ENCODE data around the gene GPT2.

The GPT2 gene

GRCh38 chr16:46948548-46949166 lies 64.5 kb downstream of the GPT2 start:
- Histone ChIP-seq H3K4me3 (no peak overlapping the region), H3K27ac (no peak overlapping the region), H3K36me3 (no peaks in the 10 kb centered on the region), H3K27me3 (no peaks in the 10 kb centered on the region), H3K4me1 (no peaks in the 10 kb centered on the region), H3K9me3 (no peaks in the 10 kb centered on the region)
- TF ChIP-seq CTCF (IDR thresholded peaks at IDR 0.05) = no peak
- intact Hi-C loops (cut with DNase I; ENCODE audit: low total_unique reads) = no loop called here
- DNase-seq = no peak

- TF ChIP-seq CTCF (IDR thresholded peaks at IDR 0.05) = no peak
- Histone ChIP-seq H3K4me3 (no peak overlapping the region), H3K27me3 (no peaks in the 10 kb centered on the region), H3K4me1 (no peaks in the 10 kb centered on the region), H3K9me3 (no peaks in the 10 kb centered on the region), H3K36me3 (peaks cover 4 to 5% (median 5%) of the 10 kb centered on the region in 3 donors), H3K27ac (no peak overlapping the region)
- intact Hi-C loops (cut with DNase I; ENCODE audit: low total_unique reads) = no loop called here
- DNase-seq = no peak
Observed at GRCh38 chr16:46949241-46949892, 65.2 kb downstream of the GPT2 start.

DNA sequence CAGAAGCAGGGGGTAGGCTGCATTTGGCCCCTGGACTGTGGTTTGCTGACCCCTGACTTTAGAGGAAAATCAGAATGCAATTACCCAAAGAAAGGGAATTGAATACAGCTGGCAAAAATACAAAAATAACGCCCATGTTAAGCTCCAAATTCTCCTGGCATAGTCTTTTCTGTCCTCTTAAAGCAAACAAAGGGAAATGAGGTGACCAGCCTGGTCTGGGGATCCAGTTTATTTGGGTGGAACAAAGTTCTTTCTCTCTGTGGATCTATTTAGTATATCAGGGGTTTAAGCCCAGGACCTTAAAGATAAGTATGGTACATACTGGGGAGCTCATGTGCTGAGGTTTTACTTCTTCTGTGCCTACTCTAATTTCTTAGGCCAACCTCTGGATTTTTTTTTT lies 65.8 kb downstream of the GPT2 start:
- Histone ChIP-seq H3K9me3 (no peaks in the 10 kb centered on the region), H3K27me3 (no peaks in the 10 kb centered on the region), H3K4me3 (no peak overlapping the region), H3K4me1 (no peaks in the 10 kb centered on the region), H3K36me3 (peaks cover 7 to 11% (median 11%) of the 10 kb centered on the region in 3 donors), H3K27ac (no peak overlapping the region)
- intact Hi-C loops (cut with DNase I; ENCODE audit: low total_unique reads) = no loop called here
- no peak for TF ChIP-seq CTCF (IDR thresholded peaks at IDR 0.05)
- DNase-seq = no peak

- peaks cover 47 to 57% (median 55%) of the 10 kb centered on the region in 3 donors for H3K36me3 ChIP-seq
- no peak overlapping the region for H3K4me3 ChIP-seq
- no peaks in the 10 kb centered on the region for H3K4me1 ChIP-seq
- no peak for TF ChIP-seq CTCF (IDR thresholded peaks at IDR 0.05)
- intact Hi-C loops (cut with DNase I; ENCODE audit: low total_unique reads) = no loop called here
- no peaks in the 10 kb centered on the region for H3K9me3 ChIP-seq
- H3K27me3 ChIP-seq = no peaks in the 10 kb centered on the region
- no peak for DNase-seq
- no peak overlapping the region for H3K27ac ChIP-seq
Observed at GRCh38 chr16:46954562-46954961, 70.4 kb downstream of the GPT2 start.

DNA sequence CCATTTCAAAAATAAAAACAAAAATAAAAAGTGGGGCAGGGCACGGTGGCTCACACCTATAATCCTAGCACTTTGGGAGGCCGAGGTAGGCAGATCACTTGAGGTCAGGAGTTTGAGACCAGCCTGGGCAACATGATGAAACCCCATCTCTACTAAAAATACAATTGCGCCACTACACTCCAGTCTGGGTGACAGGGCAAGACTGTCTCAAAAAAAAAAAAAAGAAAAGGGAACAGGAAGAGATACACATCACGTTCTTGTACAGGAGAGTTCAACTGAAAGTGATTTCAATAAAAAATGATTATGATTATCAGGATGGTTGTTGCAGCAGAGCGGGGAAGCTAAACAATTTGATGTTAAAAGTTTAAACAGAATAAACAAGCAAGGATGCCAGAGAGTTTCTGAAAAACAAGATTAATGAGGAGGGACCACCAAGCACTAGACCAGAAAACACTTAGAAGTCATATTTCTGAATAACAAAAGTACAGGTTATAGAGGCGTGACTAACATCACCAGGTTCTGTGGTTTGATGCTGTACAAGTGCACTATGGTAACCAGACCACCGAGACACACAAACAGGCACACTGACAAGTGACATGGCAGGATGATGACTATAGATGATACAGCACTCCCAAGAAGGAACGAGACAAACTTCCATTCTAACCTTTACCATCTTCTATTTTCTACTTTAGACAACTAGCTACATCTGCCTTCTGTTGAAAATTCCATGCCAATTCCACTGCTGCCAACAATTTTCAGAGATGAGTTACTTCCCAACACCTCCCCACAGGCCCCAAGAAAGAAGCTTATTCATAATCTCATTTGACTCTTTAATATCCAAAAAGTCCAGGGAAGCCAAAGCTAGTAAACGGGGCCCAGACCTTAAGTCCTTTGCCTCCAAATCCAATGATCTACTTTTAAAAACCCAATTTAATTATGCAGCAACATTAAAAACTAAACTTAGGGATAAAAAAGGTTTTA lies 77.5 kb downstream of the GPT2 start:
- no peak overlapping the region for H3K27ac ChIP-seq
- H3K4me1 ChIP-seq = peaks cover 0 to 8% (median 0%) of the 10 kb centered on the region in 4 donors
- no peak for DNase-seq
- intact Hi-C loops (cut with DNase I; ENCODE audit: low total_unique reads) = no loop called here
- H3K9me3 ChIP-seq = no peaks in the 10 kb centered on the region
- H3K36me3 ChIP-seq = peaks cover 83 to 100% (median 99%) of the 10 kb centered on the region in 3 donors
- no peak for TF ChIP-seq CTCF (IDR thresholded peaks at IDR 0.05)
- H3K4me3 ChIP-seq = no peak overlapping the region
- H3K27me3 ChIP-seq = no peaks in the 10 kb centered on the region

Measured in tibial artery (tissue), 4 donors.